ENCODE results near the gene CIC. TPM values are rescaled to one million over a fixed set of nuclear protein-coding genes. Genes with fewer than 3 reads are reported as not detected.

Gene CIC
- total RNA-seq, 1 donor from 2014 or later = 33.3 TPM

DNA sequence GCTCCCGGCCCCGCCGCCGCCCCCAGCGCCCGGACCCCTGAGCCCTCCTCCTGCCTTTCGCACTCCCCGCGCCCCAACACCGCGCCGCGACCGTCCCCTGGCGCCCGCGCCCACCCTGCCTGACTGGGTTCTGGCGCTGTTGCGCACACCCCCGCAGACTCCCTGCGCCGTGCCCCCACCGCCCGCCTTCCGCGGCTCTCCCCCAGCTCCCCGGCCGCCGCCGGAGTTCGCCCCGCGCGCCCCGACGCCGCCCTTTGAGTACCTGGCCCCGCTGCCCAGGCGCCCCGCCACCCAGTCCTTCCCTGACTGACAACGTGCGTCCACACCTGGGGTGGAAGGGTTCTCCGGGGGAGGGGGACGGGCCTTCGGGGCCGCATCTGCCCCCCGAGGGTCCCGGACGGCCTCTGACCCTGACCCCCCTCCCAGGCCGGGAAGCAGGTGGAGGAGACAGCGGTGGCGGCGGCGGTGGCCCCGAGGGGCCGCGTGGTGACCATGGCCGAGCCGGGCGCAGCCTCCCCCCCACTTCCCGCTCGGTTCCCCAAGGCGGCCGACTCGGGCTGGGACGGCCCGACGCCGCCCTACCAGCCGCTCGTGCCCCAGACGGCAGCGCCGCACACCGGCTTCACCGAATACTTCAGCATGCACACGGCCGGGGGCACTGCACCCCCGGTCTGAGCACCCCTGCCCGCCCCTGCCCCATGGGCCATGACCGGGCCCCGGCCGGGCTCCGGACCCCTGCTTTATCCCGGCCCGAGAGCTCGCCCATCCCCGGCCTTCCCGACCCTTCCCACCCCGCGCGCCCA, 55.0 kb downstream of the CIC start:
- no peak for DNase-seq
- intact Hi-C loops (cut with micrococcal nuclease) = no loop called here
- Histone ChIP-seq H3K27ac (replicated peaks) (no peak overlapping the region), H3K27me3 (ENCODE audit: low read depth) (peaks cover 36% of the 10 kb centered on the region), H3K36me3 (no peaks in the 10 kb centered on the region), H3K9me3 (replicated peaks) (no peaks in the 10 kb centered on the region), H3K4me1 (peaks cover 42% of the 10 kb centered on the region), H3K4me3 (peak overlapping the region; percentile 79)
- TF ChIP-seq, protein P1, sequence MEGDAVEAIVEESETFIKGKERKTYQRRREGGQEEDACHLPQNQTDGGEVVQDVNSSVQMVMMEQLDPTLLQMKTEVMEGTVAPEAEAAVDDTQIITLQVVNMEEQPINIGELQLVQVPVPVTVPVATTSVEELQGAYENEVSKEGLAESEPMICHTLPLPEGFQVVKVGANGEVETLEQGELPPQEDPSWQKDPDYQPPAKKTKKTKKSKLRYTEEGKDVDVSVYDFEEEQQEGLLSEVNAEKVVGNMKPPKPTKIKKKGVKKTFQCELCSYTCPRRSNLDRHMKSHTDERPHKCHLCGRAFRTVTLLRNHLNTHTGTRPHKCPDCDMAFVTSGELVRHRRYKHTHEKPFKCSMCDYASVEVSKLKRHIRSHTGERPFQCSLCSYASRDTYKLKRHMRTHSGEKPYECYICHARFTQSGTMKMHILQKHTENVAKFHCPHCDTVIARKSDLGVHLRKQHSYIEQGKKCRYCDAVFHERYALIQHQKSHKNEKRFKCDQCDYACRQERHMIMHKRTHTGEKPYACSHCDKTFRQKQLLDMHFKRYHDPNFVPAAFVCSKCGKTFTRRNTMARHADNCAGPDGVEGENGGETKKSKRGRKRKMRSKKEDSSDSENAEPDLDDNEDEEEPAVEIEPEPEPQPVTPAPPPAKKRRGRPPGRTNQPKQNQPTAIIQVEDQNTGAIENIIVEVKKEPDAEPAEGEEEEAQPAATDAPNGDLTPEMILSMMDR (IDR thresholded peaks at IDR 0.05; ENCODE audit: borderline replicate concordance) = no peak

DNA sequence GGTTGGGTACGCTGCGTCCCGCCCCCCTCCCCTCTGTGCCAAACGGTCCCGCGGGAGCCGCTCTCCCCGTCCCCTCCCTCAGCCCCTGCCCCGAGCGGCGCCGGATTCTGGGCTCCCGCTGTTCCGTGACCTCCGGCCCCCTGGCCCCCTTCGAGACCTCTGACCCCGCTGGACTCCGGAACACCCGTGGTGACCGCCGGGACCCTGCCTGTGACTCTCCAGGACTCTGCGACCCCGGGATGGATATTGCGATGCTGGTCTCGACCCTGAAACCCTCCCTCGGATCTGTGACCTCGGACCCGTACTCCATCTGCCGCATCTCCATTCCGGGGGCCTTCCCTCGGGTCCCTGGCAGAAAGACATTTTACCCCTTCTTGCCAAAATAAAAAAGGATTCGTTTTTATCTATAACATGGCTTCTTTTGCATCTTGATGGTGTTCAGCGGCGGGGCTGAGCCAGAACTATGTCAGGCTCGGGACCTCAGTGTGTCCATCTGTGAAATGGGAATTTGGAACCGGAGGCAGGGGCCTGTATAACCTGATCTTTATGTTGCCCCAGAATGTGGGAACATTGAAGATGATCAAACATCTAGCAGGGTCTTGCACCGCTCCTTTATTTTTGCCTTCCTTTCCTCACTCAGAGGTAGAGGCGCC, 55.7 kb downstream of the CIC start:
- TF ChIP-seq, protein P1 (IDR thresholded peaks at IDR 0.05; ENCODE audit: borderline replicate concordance) = no peak
- no peaks in the 10 kb centered on the region for H3K9me3 ChIP-seq (replicated peaks)
- no peaks in the 10 kb centered on the region for H3K36me3 ChIP-seq
- intact Hi-C loops (cut with micrococcal nuclease) = no loop called here
- no peak overlapping the region for H3K27ac ChIP-seq (replicated peaks)
- no peak for DNase-seq
- H3K27me3 ChIP-seq (ENCODE audit: low read depth) = peaks cover 36% of the 10 kb centered on the region
- peak overlapping the region; percentile 79 for H3K4me3 ChIP-seq
- H3K4me1 ChIP-seq = peaks cover 44% of the 10 kb centered on the region

DNA sequence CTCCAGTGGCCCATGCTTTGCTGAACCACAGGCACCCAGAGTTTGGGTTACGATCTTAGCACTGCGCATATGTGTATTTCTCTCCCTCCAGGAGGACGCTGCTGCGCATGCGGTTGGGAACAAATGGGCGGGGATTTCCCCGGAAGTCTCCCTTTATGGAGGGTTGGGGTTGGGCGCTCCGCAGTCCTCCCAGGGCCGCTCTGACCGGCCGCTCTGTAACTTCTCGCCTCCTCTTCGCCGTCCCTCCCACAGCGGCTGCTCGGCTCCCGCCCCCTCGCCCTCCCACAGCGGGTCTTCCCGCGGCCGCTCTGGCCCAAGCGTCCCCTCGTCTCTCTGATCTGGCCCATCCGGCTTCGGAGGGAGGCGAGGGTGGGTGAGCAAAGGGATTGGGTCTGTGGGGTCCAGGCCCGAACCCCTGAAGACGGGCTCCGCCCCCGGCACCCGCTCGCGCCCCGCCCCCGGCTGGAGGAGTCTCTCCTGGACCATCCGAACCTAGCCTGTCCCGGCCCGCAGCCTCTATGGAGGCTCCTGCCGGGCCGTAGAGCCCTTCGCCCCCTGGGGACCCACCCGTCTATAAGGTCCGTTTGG, 56.4 kb downstream of the CIC start, which contains the start of gene MEGF8:
Gene MEGF8 (plus strand): TSS at position 328 of the 588 bp plus-strand sequence. CDS start 609 bp downstream, outside the sequence.
- Histone ChIP-seq H3K36me3 (no peaks in the 10 kb centered on the region), H3K4me3 (peak within 1 kb of the TSS; percentile 79), H3K4me1 (peaks cover 50% of the 10 kb centered on the region), H3K27ac (replicated peaks) (peak within 1 kb of the TSS; percentile 82), H3K27me3 (ENCODE audit: low read depth) (peaks cover 34% of the 10 kb centered on the region), H3K9me3 (replicated peaks) (no peaks in the 10 kb centered on the region)
- peak; percentile 97 for DNase-seq
- TF ChIP-seq, protein P1 (IDR thresholded peaks at IDR 0.05; ENCODE audit: borderline replicate concordance) = peak; percentile 90
- intact Hi-C loops (cut with micrococcal nuclease) = no loop called here

DNA sequence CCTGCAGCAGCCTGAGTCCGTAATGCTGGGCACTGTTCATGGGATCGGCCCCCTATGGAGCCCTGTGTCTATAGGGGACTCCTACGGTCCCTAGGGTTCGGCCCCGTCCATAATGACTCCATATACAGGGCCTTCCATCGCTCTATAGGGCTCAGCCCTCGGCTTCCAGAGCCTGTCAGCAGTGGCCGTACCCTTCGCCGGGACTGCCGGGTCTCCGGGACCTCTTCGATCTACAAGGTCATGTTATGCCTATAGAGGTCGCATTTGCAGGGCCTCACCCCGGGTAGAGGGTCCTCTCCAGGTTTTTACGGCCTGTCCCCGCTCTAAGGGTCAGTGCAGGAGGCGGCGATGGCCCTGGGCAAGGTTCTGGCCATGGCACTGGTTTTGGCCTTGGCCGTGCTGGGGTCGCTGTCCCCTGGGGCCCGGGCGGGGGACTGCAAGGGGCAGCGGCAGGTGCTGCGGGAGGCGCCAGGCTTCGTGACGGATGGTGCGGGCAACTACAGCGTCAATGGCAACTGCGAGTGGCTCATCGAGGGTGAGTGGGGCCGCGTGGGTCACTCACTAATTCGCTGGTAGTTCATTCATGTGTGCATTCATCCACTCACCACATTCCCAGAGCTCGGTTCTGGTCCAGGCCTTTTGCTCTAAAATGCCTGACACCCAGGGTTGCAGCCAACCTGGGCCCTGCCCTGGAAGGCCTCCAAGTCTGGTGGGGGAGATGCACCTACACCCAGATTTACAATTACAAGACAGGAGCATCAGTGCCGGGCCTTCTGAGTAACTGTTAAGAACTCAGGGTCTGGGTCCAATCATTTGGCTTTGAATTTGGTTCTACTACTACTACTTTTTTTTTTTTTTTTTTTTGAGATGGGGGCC, 57.1 kb downstream of the CIC start:
- H3K36me3 ChIP-seq = no peaks in the 10 kb centered on the region
- H3K4me1 ChIP-seq = peaks cover 51% of the 10 kb centered on the region
- no peaks in the 10 kb centered on the region for H3K9me3 ChIP-seq (replicated peaks)
- TF ChIP-seq, protein P1 (IDR thresholded peaks at IDR 0.05; ENCODE audit: borderline replicate concordance) = no peak
- DNase-seq = peak; percentile 38
- intact Hi-C loops (cut with micrococcal nuclease) = no loop called here
- peaks cover 31% of the 10 kb centered on the region for H3K27me3 ChIP-seq (ENCODE audit: low read depth)
- peak overlapping the region; percentile 79 for H3K4me3 ChIP-seq
- peak overlapping the region; percentile 82 for H3K27ac ChIP-seq (replicated peaks)

DNA sequence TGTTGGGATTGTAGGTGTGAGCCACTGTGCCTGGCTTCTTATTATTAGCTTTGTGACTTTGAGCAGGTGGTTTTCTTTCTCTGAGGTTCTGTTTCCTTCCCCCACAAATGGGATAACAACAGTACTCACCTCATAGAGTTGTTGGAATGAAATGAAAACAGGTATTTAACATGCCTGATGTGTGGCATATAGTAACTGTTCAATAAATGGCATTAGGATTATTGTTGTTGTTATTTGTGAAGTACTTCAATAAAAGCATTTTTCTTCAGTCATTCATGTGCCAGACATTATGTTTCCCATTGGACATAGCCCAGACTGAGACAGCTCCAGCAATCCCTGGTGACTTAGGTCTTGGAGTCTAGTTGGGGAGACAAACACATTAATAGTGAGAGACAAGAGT, 57.9 kb downstream of the CIC start:
- TF ChIP-seq, protein P1 (IDR thresholded peaks at IDR 0.05; ENCODE audit: borderline replicate concordance) = no peak
- H3K27ac ChIP-seq (replicated peaks) = no peak overlapping the region
- DNase-seq = no peak
- H3K4me3 ChIP-seq = peak overlapping the region; percentile 79
- no peaks in the 10 kb centered on the region for H3K36me3 ChIP-seq
- H3K27me3 ChIP-seq (ENCODE audit: low read depth) = peaks cover 30% of the 10 kb centered on the region
- intact Hi-C loops (cut with micrococcal nuclease) = no loop called here
- H3K4me1 ChIP-seq = peaks cover 56% of the 10 kb centered on the region
- no peaks in the 10 kb centered on the region for H3K9me3 ChIP-seq (replicated peaks)

All from left ventricle myocardium inferior (tissue), 1 donor.